Measurements from ENCODE around the gene RPL35. TPM values are rescaled to one million over a fixed set of nuclear protein-coding genes. Genes with fewer than 3 reads are reported as not detected.

The RPL35 gene
- polyA plus RNA-seq, 1 of the 3 experiments (the other 2 are of a cell fraction): 5,348 TPM

DNA sequence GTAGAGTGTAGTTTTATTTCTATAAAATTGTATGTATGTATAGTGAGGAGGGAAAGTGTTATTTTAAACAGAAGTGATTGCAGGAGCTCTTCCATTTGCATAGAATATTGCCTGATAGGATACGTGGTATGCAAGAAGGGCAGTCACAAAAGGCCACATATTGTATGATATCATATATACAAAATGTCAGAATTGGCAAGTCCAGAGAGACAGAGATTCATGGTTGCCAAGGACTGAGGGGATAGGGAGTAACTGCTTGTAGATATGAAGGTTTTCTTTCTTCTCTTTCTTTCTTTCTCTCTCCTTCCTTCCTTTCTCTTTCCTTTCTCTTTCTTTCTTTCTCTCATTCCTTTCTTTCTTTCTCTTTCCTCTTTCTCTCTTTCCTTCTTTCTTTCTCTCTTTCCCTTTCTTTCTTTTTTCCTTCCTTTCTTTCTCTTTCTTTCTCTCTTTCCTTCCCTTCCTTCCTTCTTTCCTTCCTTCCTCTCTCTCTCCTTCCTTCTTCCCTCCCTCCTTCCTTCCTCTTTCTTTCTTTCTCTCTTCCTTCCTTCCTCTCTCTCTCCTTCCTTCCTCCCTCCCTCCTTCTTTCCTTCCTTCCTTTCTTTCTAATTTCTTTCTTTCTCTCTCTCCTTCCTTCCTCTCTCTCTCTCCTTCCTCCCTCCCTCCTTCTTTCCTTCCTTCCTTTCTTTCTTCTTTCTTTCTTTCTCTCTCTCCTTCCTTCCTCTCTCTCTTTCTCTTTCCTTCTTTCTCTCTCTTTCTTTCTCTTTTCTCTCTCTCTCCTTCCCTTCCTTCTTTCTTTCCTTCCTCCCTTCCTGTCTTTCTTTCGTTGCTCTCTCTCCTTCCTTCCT is 33.0 kb downstream of the RPL35 start:
- Histone ChIP-seq H2AFZ (ENCODE audit: low read depth) (no peak overlapping the region), H3K36me3 (replicated peaks in 1 of 2; ENCODE audit: control insufficient read depth in 1 of 2, insufficient read depth in 2 of 2, low read length in 1 of 2) (no peaks in the 10 kb centered on the region), H3K4me1 (ENCODE audit: control insufficient read depth in 1 of 2, insufficient read depth in 2 of 2, low read depth in 1 of 2, low read length in 1 of 2) (0 out of 4 replicates have a peak, but pooled peaks cover 0 to 8% of the 10 kb centered on the region in 2 experiments), H3K4me3 (ENCODE audit: low read depth in 2 of 2, low read length in 1 of 2) (no peak overlapping the region), H3F3A (replicated peaks; ENCODE audit: insufficient read depth) (peaks cover 12% of the 10 kb centered on the region), H3K9me3 (no peaks in the 10 kb centered on the region), H3K79me2 (ENCODE audit: insufficient read depth) (no peaks in the 10 kb centered on the region), H3K27ac (ENCODE audit: low read depth in 2 of 2, low read length in 1 of 2) (no peak overlapping the region), H3K4me2 (no peak overlapping the region), H3K27me3 (ENCODE audit: insufficient read depth) (no peaks in the 10 kb centered on the region), H3K9me2 (no peaks in the 10 kb centered on the region), H3K9ac (no peak overlapping the region), H4K20me1 (ENCODE audit: insufficient read depth) (no peaks in the 10 kb centered on the region)
- WGBS (ENCODE audit: low lambda C conversion rate): 60% methylated on average over 2 of the region's 2 CpGs
- TF ChIP-seq FOSL2 (IDR thresholded peaks at IDR 0.05; ENCODE audit: borderline replicate concordance, low read depth): no peak
- TF ChIP-seq, protein P1, sequence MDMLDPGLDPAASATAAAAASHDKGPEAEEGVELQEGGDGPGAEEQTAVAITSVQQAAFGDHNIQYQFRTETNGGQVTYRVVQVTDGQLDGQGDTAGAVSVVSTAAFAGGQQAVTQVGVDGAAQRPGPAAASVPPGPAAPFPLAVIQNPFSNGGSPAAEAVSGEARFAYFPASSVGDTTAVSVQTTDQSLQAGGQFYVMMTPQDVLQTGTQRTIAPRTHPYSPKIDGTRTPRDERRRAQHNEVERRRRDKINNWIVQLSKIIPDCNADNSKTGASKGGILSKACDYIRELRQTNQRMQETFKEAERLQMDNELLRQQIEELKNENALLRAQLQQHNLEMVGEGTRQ (IDR thresholded peaks at IDR 0.05; ENCODE audit: borderline replicate concordance, low read depth, low read length): no peak
- TF ChIP-seq RFX5 (IDR thresholded peaks at IDR 0.05; ENCODE audit: low read length): no peak
- TF ChIP-seq CHD2 (IDR thresholded peaks at IDR 0.05; ENCODE audit: low read length, partially characterized antibody): no peak
- no peak for TF ChIP-seq EP300 (IDR thresholded peaks at IDR 0.05; ENCODE audit: borderline replicate concordance in 1 of 2, low read depth in 1 of 2, low read length in 1 of 2)
- TF ChIP-seq FOXM1 (IDR thresholded peaks at IDR 0.05; ENCODE audit: low read depth): no peak
- no peak for TF ChIP-seq FOXJ3 (CRISPR knock-in tag; IDR thresholded peaks at IDR 0.05)
- no peak for TF ChIP-seq TEAD4 (IDR thresholded peaks at IDR 0.05; ENCODE audit: borderline replicate concordance, insufficient read depth)
- DNase-seq: no peak
- POLR2A ChIA-PET: no interaction called here
- CTCF ChIA-PET: interaction anchor here (1.0 to 20.2 kb wide), 4 partner anchors 12 to 57 kb away, joined by 4 to 353 read pairs (median 14); partner anchors contain the start of gene WDR38

DNA sequence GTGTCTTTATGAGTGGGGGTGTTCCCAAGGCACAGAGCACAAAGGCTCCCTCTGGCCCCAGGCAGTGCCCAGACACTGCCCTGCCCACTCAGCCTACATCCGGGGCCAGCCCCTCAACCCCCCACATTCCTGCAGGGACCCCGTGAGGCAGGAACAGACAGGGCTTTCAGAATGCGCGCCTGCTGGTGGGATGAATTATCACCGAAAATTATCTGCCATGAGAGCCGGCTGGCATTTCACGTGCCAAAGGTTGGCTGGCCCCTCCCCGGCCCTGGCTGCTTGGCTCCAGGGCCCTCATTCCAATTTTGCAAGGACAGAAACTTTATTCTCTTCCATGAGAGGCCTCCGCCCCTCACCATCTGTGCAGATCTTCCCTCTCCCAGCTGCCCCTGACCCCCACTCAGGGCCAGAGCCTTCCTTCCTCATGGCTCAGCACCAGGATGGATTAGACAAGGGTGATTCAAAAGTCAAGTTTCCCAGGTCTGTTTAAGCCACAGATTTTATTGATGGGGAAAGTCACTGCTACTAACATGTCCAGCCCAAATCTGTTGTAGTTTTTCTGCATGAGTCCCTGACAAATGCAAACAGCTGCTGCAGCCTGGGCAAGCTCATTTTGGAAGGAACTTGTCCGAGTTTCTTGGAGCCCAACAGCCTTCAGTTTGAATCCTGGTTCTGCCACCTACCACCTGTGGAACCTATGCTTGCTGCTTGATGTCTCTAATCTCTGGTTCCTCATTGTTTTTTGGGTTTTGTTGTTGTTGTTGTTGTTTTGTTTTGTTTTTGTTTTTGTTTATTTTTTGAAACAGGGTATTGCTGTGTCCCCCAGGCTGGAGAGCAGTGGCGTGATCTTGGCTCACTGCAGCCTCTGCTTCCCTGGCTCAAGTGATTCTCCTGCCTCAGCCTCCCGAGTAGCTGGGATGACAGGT is 40.8 kb downstream of the RPL35 start:
- no peak for TF ChIP-seq RXRA (IDR thresholded peaks at IDR 0.05; ENCODE audit: borderline replicate concordance, low read depth)
- no peak for TF ChIP-seq CHD2 (IDR thresholded peaks at IDR 0.05; ENCODE audit: low read length, partially characterized antibody)
- Histone ChIP-seq H3K27me3 (ENCODE audit: insufficient read depth) (no peaks in the 10 kb centered on the region), H3K4me3 (ENCODE audit: low read depth in 2 of 2, low read length in 1 of 2) (no peak overlapping the region), H3K27ac (ENCODE audit: low read depth in 2 of 2, low read length in 1 of 2) (no peak overlapping the region), H4K20me1 (ENCODE audit: insufficient read depth) (no peaks in the 10 kb centered on the region), H3K4me1 (ENCODE audit: control insufficient read depth in 1 of 2, insufficient read depth in 2 of 2, low read depth in 1 of 2, low read length in 1 of 2) (peaks cover 0 to 8% of the 10 kb centered on the region in 2 experiments; a peak in 1 of 4 replicates), H3K79me2 (ENCODE audit: insufficient read depth) (no peaks in the 10 kb centered on the region), H3K9me3 (no peaks in the 10 kb centered on the region), H3K36me3 (replicated peaks in 1 of 2; ENCODE audit: control insufficient read depth in 1 of 2, insufficient read depth in 2 of 2, low read length in 1 of 2) (no peaks in the 10 kb centered on the region), H3K9me2 (no peaks in the 10 kb centered on the region), H3F3A (replicated peaks; ENCODE audit: insufficient read depth) (peaks cover 4% of the 10 kb centered on the region), H3K4me2 (no peak overlapping the region), H3K9ac (no peak overlapping the region), H2AFZ (ENCODE audit: low read depth) (no peak overlapping the region)
- 90% methylated on average over 10 of the region's 12 CpGs for WGBS (ENCODE audit: low lambda C conversion rate)
- no peak for DNase-seq
- ChIA-PET POLR2A (no interaction called here), CTCF (interaction anchor here (1.0 to 5.0 kb wide), 4 partner anchors 19 to 49 kb away, joined by 4 to 21 read pairs (median 6); partner anchors contain the start of gene NR6A1)

Data from SK-N-SH (cell line).